Tibial nerve (tissue), 4 donors: ENCODE measurements around the gene AHNAK2. TPM values are rescaled to one million over a fixed set of nuclear protein-coding genes. Genes with fewer than 3 reads are reported as not detected.

Source experiments
- DNase-seq, 2 donors: peaks; one replicate each; pipeline ENCODE4 v3.0.0-alpha.2; 2019; ENCODE audit warnings: low spot score in 2 of 2
- H3K27ac ChIP-seq, 4 donors: fragments of 200-600 bp; sonication (generic) in 3 of 4; one replicate each; pipeline ENCODE4 v1.5.1; 2017 to 2019; ENCODE audit warnings: mild to moderate bottlenecking in 1 of 4
- H3K27me3 ChIP-seq, 2 donors: fragments of 200-600 bp; sonication (generic) in 1 of 2; one replicate each; pipeline versions ENCODE4 v1.5.1 to v1.6.0; 2017 to 2019
- H3K36me3 ChIP-seq, 3 donors: fragments of 200-600 bp; sonication (generic); one replicate each; pipeline ENCODE4 v1.5.1; 2018 to 2019
- H3K4me1 ChIP-seq, 4 donors: fragments of 200-600 bp; sonication (generic) in 3 of 4; one replicate each; pipeline ENCODE4 v1.5.1; 2017 to 2019
- H3K4me3 ChIP-seq, 4 donors: fragments of 200-600 bp; sonication (generic) in 3 of 4; one replicate each; pipeline ENCODE4 v1.5.1; 2017 to 2019; ENCODE audit warnings: mild to moderate bottlenecking in 1 of 4, moderate library complexity in 1 of 4
- H3K9me3 ChIP-seq, 4 donors: fragments of 200-600 bp; sonication (generic) in 3 of 4; one replicate each; pipeline ENCODE4 v1.5.1; 2017 to 2019
- CTCF ChIP-seq, 5 experiments: fragments of 200-600 bp in 3 of 5; fragments of 450-650 bp in 2 of 5; sonication (generic) in 3 of 5; IDR thresholded peaks; one replicate each; pipeline ENCODE4 v1.5.1; 2016 to 2019; ENCODE audit warnings: antibody characterized with exemption in 5 of 5, mild to moderate bottlenecking in 3 of 5, moderate library complexity in 2 of 5
- EP300 ChIP-seq, 2 donors: sonication (generic); formaldehyde crosslinking; IDR thresholded peaks; one replicate each; pipeline ENCODE4 v1.6.1; 2017; ENCODE audit warnings: antibody characterized with exemption in 2 of 2, mild to moderate bottlenecking in 1 of 2
- POLR2A ChIP-seq, 2 donors: fragments of 450-650 bp; IDR thresholded peaks; one replicate each; pipeline ENCODE4 v1.6.1; 2017; ENCODE audit warnings: antibody characterized with exemption in 2 of 2, mild to moderate bottlenecking in 2 of 2, moderate library complexity in 2 of 2
- WGBS, 2 donors: methylation state at CpG; one replicate each; pipeline ENCODE4 v1.1.5; 2018; 5-methylcytosine and 5-hydroxymethylcytosine counted together
- total RNA-seq, 4 donors: library from RNA; depleted of rRNA; stranded (reverse); fragments of >200 nt; gene quantifications; one replicate each; pipeline ENCODE4 v1.1.0, GENCODE V29; 2016

AHNAK2 gene
- total RNA-seq, 4 donors from 2014 or later = 31.2 to 152 (median 118) TPM

DNA sequence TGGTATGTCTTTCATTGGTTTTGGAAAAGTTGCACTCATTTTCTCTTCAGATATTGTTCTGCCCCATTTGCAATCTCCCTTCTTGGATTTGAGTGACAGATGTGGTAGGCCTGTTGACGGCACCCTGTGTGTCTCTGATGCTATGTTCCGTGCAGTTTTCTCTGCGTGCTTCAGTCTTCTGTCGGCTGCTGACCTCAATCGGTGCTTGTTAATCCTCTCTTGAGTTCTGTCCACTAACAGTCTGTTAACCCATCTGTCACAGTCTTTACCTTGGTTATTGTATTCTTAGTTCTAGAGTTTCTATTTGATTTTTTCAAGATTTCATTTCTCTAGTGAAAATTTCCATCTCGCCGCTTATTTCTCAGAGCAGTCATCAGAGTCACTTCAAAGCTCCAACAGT, 74.2 kb downstream of the AHNAK2 start:
- 91 to 94% methylated on average over 7 of the region's 7 CpGs for WGBS, 2 donors
- no peak for DNase-seq
- Histone ChIP-seq H3K27ac (no peak overlapping the region), H3K4me1 (no peaks in the 10 kb centered on the region), H3K9me3 (peaks cover 0 to 5% (median 0%) of the 10 kb centered on the region in 4 donors), H3K36me3 (no peaks in the 10 kb centered on the region), H3K4me3 (no peak overlapping the region), H3K27me3 (no peaks in the 10 kb centered on the region)
- TF ChIP-seq EP300 (IDR thresholded peaks at IDR 0.05) (no peak), POLR2A (IDR thresholded peaks at IDR 0.05) (no peak), CTCF (IDR thresholded peaks at IDR 0.05) (no peak)

GRCh38 chr14:104900639-104901512, 77.3 kb downstream of the AHNAK2 start:
- Histone ChIP-seq H3K4me1 (peaks cover 0 to 9% (median 0%) of the 10 kb centered on the region in 4 donors), H3K9me3 (no peaks in the 10 kb centered on the region), H3K4me3 (no peak overlapping the region), H3K27ac (no peak overlapping the region), H3K36me3 (no peaks in the 10 kb centered on the region), H3K27me3 (no peaks in the 10 kb centered on the region)
- WGBS, 2 donors = 83 to 86% methylated on average over 12 of the region's 12 CpGs
- no peak for DNase-seq
- TF ChIP-seq CTCF (IDR thresholded peaks at IDR 0.05) = no peak
- TF ChIP-seq EP300 (IDR thresholded peaks at IDR 0.05) = no peak
- no peak for TF ChIP-seq POLR2A (IDR thresholded peaks at IDR 0.05)

- peaks cover 0 to 1% (median 0%) of the 10 kb centered on the region in 3 donors for H3K36me3 ChIP-seq
- H3K4me1 ChIP-seq = peaks cover 0 to 16% (median 0%) of the 10 kb centered on the region in 4 donors
- TF ChIP-seq CTCF (IDR thresholded peaks at IDR 0.05) (no peak), POLR2A (IDR thresholded peaks at IDR 0.05) (no peak), EP300 (IDR thresholded peaks at IDR 0.05) (no peak)
- H3K27me3 ChIP-seq = no peaks in the 10 kb centered on the region
- H3K9me3 ChIP-seq = no peaks in the 10 kb centered on the region
- no peak overlapping the region for H3K27ac ChIP-seq
- H3K4me3 ChIP-seq = no peak overlapping the region
- no peak for DNase-seq
- WGBS, 2 donors = 50 to 66% methylated on average over 2 of the region's 2 CpGs
Observed at GRCh38 chr14:104899781-104900180, 78.4 kb downstream of the AHNAK2 start.

- Histone ChIP-seq H3K27me3 (no peaks in the 10 kb centered on the region), H3K27ac (no peak overlapping the region), H3K4me1 (peaks cover 0 to 21% (median 0%) of the 10 kb centered on the region in 4 donors), H3K4me3 (no peak overlapping the region), H3K36me3 (peaks cover 0 to 9% (median 0%) of the 10 kb centered on the region in 3 donors), H3K9me3 (no peaks in the 10 kb centered on the region)
- no peak for DNase-seq
- 57 to 66% methylated on average over 24 of the region's 24 CpGs for WGBS, 2 donors
- TF ChIP-seq POLR2A (IDR thresholded peaks at IDR 0.05) = no peak
- TF ChIP-seq EP300 (IDR thresholded peaks at IDR 0.05) = no peak
- TF ChIP-seq CTCF (IDR thresholded peaks at IDR 0.05) = no peak
Observed at GRCh38 chr14:104898870-104899510, 79.2 kb downstream of the AHNAK2 start.

- no peaks in the 10 kb centered on the region for H3K9me3 ChIP-seq
- DNase-seq = no peak
- peaks cover 0 to 21% (median 0%) of the 10 kb centered on the region in 4 donors for H3K4me1 ChIP-seq
- no peak overlapping the region for H3K4me3 ChIP-seq
- peaks cover 0 to 12% (median 0%) of the 10 kb centered on the region in 3 donors for H3K36me3 ChIP-seq
- H3K27ac ChIP-seq = no peak overlapping the region
- TF ChIP-seq EP300 (IDR thresholded peaks at IDR 0.05) (no peak), POLR2A (IDR thresholded peaks at IDR 0.05) (no peak), CTCF (IDR thresholded peaks at IDR 0.05) (no peak)
- 87 to 91% methylated on average over 7 of the region's 7 CpGs for WGBS, 2 donors
- H3K27me3 ChIP-seq = no peaks in the 10 kb centered on the region
Observed at GRCh38 chr14:104898195-104898558, 80.0 kb downstream of the AHNAK2 start.
